ENCODE data around the gene SLC29A4. TPM values are rescaled to one million over a fixed set of nuclear protein-coding genes. Genes with fewer than 3 reads are reported as not detected.
A peak's percentile ranks its signal among the peaks of the same experiment; 100 is the strongest.
"Not testable (repeated sequence)": the region's sequence is repeated elsewhere in the genome, so short reads cannot be mapped to it uniquely, and the experiment has no call there.

Gene SLC29A4
- total and polyA plus RNA-seq, 12 donors: 0.69 to 22.0 (median 3.5) TPM

GRCh38 chr7:5283421-5284303 is 919 bp downstream of the SLC29A4 start:
- WGBS, 4 donors: 23 to 86% (median 36%) methylated on average over 2 to 43 of the region's 46 CpGs
- intact Hi-C loops (cut with DNase I): no loop called here

GRCh38 chr7:5284304-5285281 is 1.9 kb downstream of the SLC29A4 start:
- Histone ChIP-seq H3K27ac (no peak overlapping the region), H3K4me3 (no peak overlapping the region), H3K4me1 (replicated peaks in 1 of 2) (peaks cover 4 to 8% of the 10 kb centered on the region in 2 donors), H3K36me3 (replicated peaks in 1 of 2) (no peaks in the 10 kb centered on the region), H3K27me3 (no peaks in the 10 kb centered on the region), H3K9me3 (replicated peaks in 1 of 3) (no peaks in the 10 kb centered on the region)
- intact Hi-C loops (cut with DNase I): no loop called here
- WGBS, 4 donors: 50 to 73% (median 60%) methylated on average over 7 to 24 of the region's 24 CpGs
- peak in 6 of 7 donors; percentile 26 to 83 (median 44) for DNase-seq
- TF ChIP-seq POLR2A (IDR thresholded peaks at IDR 0.05): no peak
- TF ChIP-seq, protein P1, sequence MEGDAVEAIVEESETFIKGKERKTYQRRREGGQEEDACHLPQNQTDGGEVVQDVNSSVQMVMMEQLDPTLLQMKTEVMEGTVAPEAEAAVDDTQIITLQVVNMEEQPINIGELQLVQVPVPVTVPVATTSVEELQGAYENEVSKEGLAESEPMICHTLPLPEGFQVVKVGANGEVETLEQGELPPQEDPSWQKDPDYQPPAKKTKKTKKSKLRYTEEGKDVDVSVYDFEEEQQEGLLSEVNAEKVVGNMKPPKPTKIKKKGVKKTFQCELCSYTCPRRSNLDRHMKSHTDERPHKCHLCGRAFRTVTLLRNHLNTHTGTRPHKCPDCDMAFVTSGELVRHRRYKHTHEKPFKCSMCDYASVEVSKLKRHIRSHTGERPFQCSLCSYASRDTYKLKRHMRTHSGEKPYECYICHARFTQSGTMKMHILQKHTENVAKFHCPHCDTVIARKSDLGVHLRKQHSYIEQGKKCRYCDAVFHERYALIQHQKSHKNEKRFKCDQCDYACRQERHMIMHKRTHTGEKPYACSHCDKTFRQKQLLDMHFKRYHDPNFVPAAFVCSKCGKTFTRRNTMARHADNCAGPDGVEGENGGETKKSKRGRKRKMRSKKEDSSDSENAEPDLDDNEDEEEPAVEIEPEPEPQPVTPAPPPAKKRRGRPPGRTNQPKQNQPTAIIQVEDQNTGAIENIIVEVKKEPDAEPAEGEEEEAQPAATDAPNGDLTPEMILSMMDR (IDR thresholded peaks at IDR 0.05): no peak

More at GRCh38 chr7:5283421-5284303, 919 bp downstream of the SLC29A4 start:
- peak in 1 of 7 donors; percentile 21 for DNase-seq
- peaks cover 4 to 8% of the 10 kb centered on the region in 2 donors for H3K4me1 ChIP-seq (replicated peaks in 1 of 2)
- TF ChIP-seq, protein P1 (IDR thresholded peaks at IDR 0.05): no peak
- TF ChIP-seq POLR2A (IDR thresholded peaks at IDR 0.05): no peak
- H3K36me3 ChIP-seq (replicated peaks in 1 of 2): no peaks in the 10 kb centered on the region
- H3K4me3 ChIP-seq: peak overlapping the region in 2 of 4 donors; percentile 28 to 63
- H3K9me3 ChIP-seq (replicated peaks in 1 of 3): no peaks in the 10 kb centered on the region
- H3K27me3 ChIP-seq: no peaks in the 10 kb centered on the region
- peak overlapping the region in 1 of 5 donors; percentile 17 for H3K27ac ChIP-seq

DNA sequence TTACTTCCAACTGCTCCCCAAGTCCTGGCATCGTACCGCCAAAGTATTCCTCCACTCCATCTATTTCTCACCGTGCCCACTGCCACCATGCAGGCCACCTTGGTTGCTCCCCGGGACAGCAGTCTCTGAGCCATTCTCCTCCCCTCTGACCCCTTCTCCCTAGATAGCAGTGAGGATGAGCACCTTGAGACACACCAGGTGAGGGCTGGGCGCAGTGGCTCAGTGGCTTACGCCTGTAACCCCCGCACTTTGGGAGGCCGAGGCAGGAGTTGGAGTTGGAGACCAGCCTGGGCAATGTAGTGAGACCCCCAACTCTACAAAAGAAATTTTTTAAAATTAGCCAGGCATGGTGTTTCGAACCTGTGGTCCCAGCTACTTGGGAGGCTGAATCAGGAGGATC is 4.2 kb downstream of the SLC29A4 start:
- DNase-seq: no peak
- no peaks in the 10 kb centered on the region for H3K27me3 ChIP-seq
- peaks cover 4 to 8% of the 10 kb centered on the region in 2 donors for H3K4me1 ChIP-seq (replicated peaks in 1 of 2)
- no peak overlapping the region for H3K27ac ChIP-seq
- intact Hi-C loops (cut with DNase I): no loop called here
- H3K36me3 ChIP-seq (replicated peaks in 1 of 2): no peaks in the 10 kb centered on the region
- H3K4me3 ChIP-seq: no peak overlapping the region
- no peaks in the 10 kb centered on the region for H3K9me3 ChIP-seq (replicated peaks in 1 of 3)
- WGBS, 4 donors: 85 to 95% (median 91%) methylated on average over 9 of the region's 9 CpGs
- TF ChIP-seq, protein P1 (IDR thresholded peaks at IDR 0.05): no peak
- TF ChIP-seq POLR2A (IDR thresholded peaks at IDR 0.05): no peak

DNA sequence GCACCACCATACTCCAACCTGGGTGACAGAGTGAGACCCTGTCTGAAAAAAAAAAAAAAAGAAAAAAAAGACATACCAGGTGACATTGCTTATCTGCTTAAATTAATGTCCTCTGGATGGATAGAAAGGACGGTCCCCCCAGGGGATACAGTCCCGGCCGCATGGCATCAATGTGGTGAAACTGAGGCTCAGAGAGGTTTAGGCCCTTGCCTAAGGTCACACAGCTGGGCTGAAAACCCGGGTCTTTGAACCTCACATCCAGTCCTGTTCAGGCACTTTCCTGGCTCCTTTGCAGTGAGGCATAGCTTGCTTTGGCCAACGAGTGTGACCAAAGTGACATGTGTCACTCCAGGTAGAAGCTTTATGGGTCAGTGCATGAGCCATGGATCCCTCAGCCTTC is 4.6 kb downstream of the SLC29A4 start:
- H3K4me3 ChIP-seq; intact Hi-C loops (cut with DNase I); H3K9me3 ChIP-seq (replicated peaks in 1 of 3); DNase-seq; H3K4me1 ChIP-seq (replicated peaks in 1 of 2); H3K27ac ChIP-seq; H3K36me3 ChIP-seq (replicated peaks in 1 of 2); H3K27me3 ChIP-seq: not testable (repeated sequence)
- 74 to 83% (median 79%) methylated on average over 4 to 5 of the region's 5 CpGs for WGBS, 4 donors

Data from adrenal gland (tissue), 12 donors.